GM12865 (cell line): ENCODE measurements around the gene TANC1.

Experiments
- DNase-seq: peaks from one replicate; pipeline ENCODE4 v3.0.0; 2010; ENCODE audit warnings: low read depth
- H3K4me3 ChIP-seq: 2 replicates; pipeline ENCODE4 v1.5.1; 2011; ENCODE audit warnings: mild to moderate bottlenecking, low read depth, low read length, control low read depth
- TF ChIP-seq, protein P1 (sequence below): IDR thresholded peaks from 2 replicates; pipeline ENCODE4 v1.5.1; 2011; ENCODE audit warnings: low read length, control low read depth, low read depth, inconsistent platforms; ENCODE audit not compliant: insufficient read depth; ENCODE audit errors: missing control alignments

The TANC1 gene

DNA sequence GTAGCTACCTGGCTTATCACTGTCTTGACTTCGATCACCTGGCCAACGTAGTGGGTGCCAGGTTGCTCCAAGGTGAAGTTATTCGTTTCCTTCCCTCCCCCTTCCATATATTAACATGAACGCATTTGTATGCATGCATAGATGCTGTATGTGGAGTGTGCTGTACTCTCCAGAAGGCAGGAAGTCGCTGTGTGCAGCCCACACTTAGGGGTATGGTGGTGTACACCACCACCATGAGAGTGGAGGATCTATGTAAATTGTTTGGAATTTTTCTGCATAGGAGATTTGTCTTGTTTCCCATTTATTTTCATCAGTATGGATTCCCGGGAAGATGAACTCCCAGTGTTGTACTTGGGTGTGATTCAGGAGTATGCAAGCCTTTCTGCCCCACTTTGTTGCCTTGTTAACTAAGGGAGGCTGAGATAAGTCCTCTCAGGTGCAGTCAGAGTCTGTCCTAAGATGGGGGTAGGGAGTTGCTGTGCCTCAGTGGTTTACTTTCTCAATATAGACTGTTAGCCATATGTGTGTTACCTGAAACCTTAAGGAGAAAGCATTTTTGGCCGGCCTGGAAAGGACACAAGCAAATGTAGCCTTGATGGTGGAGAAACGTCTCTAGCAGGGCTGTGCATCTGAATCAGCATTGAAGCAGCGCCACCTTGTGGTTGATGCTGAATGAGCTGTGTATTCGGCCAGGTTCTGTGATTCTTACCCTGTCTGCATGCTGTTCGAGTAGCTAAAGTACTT is 149.8 kb downstream of the TANC1 start:
- DNase-seq: peak; percentile 86
- H3K4me3 ChIP-seq: no peak overlapping the region
- TF ChIP-seq, protein P1, sequence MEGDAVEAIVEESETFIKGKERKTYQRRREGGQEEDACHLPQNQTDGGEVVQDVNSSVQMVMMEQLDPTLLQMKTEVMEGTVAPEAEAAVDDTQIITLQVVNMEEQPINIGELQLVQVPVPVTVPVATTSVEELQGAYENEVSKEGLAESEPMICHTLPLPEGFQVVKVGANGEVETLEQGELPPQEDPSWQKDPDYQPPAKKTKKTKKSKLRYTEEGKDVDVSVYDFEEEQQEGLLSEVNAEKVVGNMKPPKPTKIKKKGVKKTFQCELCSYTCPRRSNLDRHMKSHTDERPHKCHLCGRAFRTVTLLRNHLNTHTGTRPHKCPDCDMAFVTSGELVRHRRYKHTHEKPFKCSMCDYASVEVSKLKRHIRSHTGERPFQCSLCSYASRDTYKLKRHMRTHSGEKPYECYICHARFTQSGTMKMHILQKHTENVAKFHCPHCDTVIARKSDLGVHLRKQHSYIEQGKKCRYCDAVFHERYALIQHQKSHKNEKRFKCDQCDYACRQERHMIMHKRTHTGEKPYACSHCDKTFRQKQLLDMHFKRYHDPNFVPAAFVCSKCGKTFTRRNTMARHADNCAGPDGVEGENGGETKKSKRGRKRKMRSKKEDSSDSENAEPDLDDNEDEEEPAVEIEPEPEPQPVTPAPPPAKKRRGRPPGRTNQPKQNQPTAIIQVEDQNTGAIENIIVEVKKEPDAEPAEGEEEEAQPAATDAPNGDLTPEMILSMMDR: peak; percentile 90

- H3K4me3 ChIP-seq: no peak overlapping the region
- TF ChIP-seq, protein P1: no peak
- DNase-seq: no peak
These were observed 150.5 kb downstream of the TANC1 start for GRCh38 chr2:159118859-159119500.

DNA sequence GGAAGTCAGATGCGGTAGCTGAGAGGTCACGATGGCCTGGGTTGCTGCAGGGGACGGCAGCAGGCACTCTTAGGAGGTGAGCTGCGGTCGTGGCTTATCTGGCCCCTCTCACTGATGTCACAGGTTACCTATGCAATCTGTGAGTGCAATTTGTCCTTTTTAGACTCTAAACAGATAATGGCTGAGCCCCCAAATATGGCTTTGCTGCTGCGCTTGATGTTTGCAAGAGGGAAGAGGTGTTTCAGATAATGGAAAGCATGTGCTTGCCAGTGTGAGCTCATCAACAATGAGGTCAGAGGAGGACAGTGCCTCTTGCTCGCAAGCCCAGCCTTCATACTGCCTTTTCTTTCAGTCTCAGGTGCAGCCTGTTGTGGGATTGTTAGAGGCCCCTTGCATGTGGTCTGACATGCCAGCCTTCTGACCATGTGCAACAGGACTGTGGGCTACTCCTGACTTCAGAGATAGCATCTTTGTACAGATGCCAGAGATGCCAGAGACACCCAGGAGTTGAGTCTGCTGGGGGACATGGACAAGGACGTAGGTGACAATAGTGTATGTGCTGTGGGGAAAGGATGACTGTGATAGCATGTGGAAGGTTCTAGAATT is 151.3 kb downstream of the TANC1 start:
- TF ChIP-seq, protein P1: no peak
- H3K4me3 ChIP-seq: no peak overlapping the region
- DNase-seq: no peak

- TF ChIP-seq, protein P1: no peak
- DNase-seq: no peak
- no peak overlapping the region for H3K4me3 ChIP-seq
These were observed 155.3 kb downstream of the TANC1 start for GRCh38 chr2:159123786-159124185.

- H3K4me3 ChIP-seq: no peak overlapping the region
- TF ChIP-seq, protein P1: no peak
- no peak for DNase-seq
These were observed 156.0 kb downstream of the TANC1 start for GRCh38 chr2:159124441-159124911.

DNA sequence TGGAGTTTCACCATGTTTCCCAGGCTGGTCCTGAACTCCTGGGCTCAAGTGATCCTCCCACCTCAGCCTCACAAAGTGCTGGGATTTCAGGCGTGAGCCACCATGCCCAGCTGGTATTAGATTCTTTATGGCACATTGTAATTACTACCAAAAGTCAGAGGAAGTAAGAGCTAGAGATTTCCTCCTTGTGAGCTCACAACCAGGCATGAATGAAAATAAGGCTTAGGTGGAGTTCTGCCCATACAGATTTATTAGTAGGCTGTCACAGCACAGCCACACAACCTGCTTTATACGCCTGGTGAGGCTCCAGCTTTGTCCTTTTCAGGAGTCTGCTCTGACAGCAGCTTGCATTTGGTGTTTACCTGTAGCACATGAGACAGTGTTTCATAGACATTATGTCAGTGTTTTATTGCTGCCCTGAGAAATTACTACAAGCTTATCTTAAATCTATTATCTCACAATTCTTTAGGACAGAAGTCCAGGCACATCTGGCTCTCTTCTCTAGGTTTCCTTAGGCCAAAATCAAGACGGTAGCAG is 156.6 kb downstream of the TANC1 start:
- no peak overlapping the region for H3K4me3 ChIP-seq
- no peak for DNase-seq
- TF ChIP-seq, protein P1: no peak
